HCT116 (cell line): ENCODE data around the gene B4GALNT3. TPM values are rescaled to one million over a fixed set of nuclear protein-coding genes. Genes with fewer than 3 reads are reported as not detected.

Experiments
- ATAC-seq: fragments of 200-7000 bp; cut with Tn5 transposase; 2 replicates; pipeline ENCODE4 v1.9.1; 2020; ENCODE audit warnings: mild to moderate bottlenecking, moderate library complexity
- BruUV-seq: library from RNA; stranded (reverse); fragments of 400-500 nt; replicated peaks from 2 replicates; lab custom pipeline; 2021; lab: Mats Ljungman, UMichigan
- CTCF ChIA-PET: fragments of 300-600 bp; sonication (Branson Sonifier 250); formaldehyde crosslinking; loops from one replicate; lab custom pipeline; 2021; ENCODE audit warnings: antibody characterized with exemption; lab: Charles Lee
- POLR2A ChIA-PET: fragments of 300-600, 350-600 bp; sonication (Branson Sonifier 250); formaldehyde crosslinking; loops from one replicate; lab custom pipeline; 2021; ENCODE audit warnings: antibody characterized with exemption; lab: Charles Lee
- RAD21 ChIA-PET, 2 experiments: fragments of 300-600 bp; sonication (Branson Sonifier 250); formaldehyde crosslinking; loops; one replicate each; lab custom pipeline; 2023; ENCODE audit warnings: low total read pairs in 2 of 2; ENCODE audit not compliant: uncharacterized antibody in 2 of 2, unreplicated experiment in 2 of 2, low non-redundant PET in 1 of 2; lab: Charles Lee
- DNase-seq: peaks from one replicate; pipeline ENCODE4 v3.0.0-alpha.2; 2010; ENCODE audit warnings: low read depth, low spot score
- H2AFZ ChIP-seq: fragments of 200-600 bp; shearing (Covaris generic), sonication (generic); 2 replicates; pipeline ENCODE4 v1.6.1; 2017; ENCODE audit warnings: low read depth, mixed run types, mixed read lengths, antibody characterized with exemption, low read length; ENCODE audit not compliant: poor library complexity, severe bottlenecking
- H3K27ac ChIP-seq: 2 replicates; pipeline ENCODE4 v1.5.1; 2012; ENCODE audit warnings: low read depth, low read length
- H3K27me3 ChIP-seq: fragments of 200-600 bp; sonication (generic); 2 replicates; pipeline ENCODE4 v1.6.1; 2016; ENCODE audit warnings: mixed run types, low read length, mixed read lengths; ENCODE audit not compliant: insufficient read depth
- H3K36me3 ChIP-seq, 2 experiments: fragments of 200-500 bp in 1 of 2; fragments of 200-600 bp in 1 of 2; sonication (Bioruptor generic) in 1 of 2; sonication (generic) in 1 of 2; 2 replicates each; pipeline versions ENCODE4 v1.5.1 to v1.6.1; 2014 to 2016; ENCODE audit warnings: low read length in 2 of 2, inconsistent platforms in 1 of 2, mixed read lengths in 1 of 2, mixed run types in 1 of 2; ENCODE audit not compliant: insufficient read depth in 2 of 2, control insufficient read depth in 1 of 2
- H3K4me1 ChIP-seq, 2 experiments: fragments of 200-600 bp in 1 of 2; sonication (generic) in 1 of 2; 2 replicates each; pipeline versions ENCODE4 v1.5.1 to v1.6.1; 2012 to 2017; ENCODE audit warnings: low read length in 2 of 2, inconsistent platforms in 1 of 2, mild to moderate bottlenecking in 1 of 2, mixed read lengths in 1 of 2, mixed run types in 1 of 2, moderate library complexity in 1 of 2; ENCODE audit not compliant: insufficient read depth in 2 of 2, control insufficient read depth in 1 of 2
- H3K4me2 ChIP-seq: fragments of 200-600 bp; sonication (generic); 2 replicates; pipeline ENCODE4 v1.6.1; 2017; ENCODE audit warnings: mixed run types, low read length, mixed read lengths
- H3K4me3 ChIP-seq, 2 experiments: fragments of 200-600 bp in 1 of 2; sonication (generic) in 1 of 2; replicated peaks in 1 of 2; 2 replicates each; pipeline ENCODE4 v1.5.1; 2011 to 2016; ENCODE audit warnings: low read length in 2 of 2, control low read depth in 1 of 2, low read depth in 1 of 2, mild to moderate bottlenecking in 1 of 2, mixed read lengths in 1 of 2, mixed run types in 1 of 2
- H3K79me2 ChIP-seq: fragments of 200-600 bp; sonication (generic); 2 replicates; pipeline ENCODE4 v1.6.1; 2017; ENCODE audit warnings: mild to moderate bottlenecking, mixed run types, low read length, moderate library complexity, mixed read lengths; ENCODE audit not compliant: insufficient read depth
- H3K9ac ChIP-seq: fragments of 200-600 bp; sonication (generic); 2 replicates; pipeline ENCODE4 v1.6.1; 2016; ENCODE audit warnings: low read length, mixed read lengths
- H3K9me2 ChIP-seq: fragments of 200-600 bp; sonication (generic), shearing (Covaris generic); 2 replicates; pipeline ENCODE4 v1.6.1; 2017; ENCODE audit warnings: mixed run types, mild to moderate bottlenecking, moderate library complexity; ENCODE audit not compliant: insufficient read depth
- H3K9me3 ChIP-seq, 2 experiments: fragments of 200-500 bp in 1 of 2; fragments of 200-600 bp in 1 of 2; sonication (Bioruptor generic) in 1 of 2; sonication (generic) in 1 of 2; 2 replicates each; pipeline ENCODE4 v1.6.1; 2014 to 2017; ENCODE audit warnings: low read length in 2 of 2, mixed read lengths in 2 of 2, inconsistent platforms in 1 of 2, low read depth in 1 of 2, mild to moderate bottlenecking in 1 of 2, mixed run types in 1 of 2, moderate library complexity in 1 of 2; ENCODE audit not compliant: control insufficient read depth in 1 of 2, insufficient read depth in 1 of 2
- H4K20me1 ChIP-seq: fragments of 200-600 bp; sonication (generic), shearing (Covaris generic); 2 replicates; pipeline ENCODE4 v1.6.1; 2017; ENCODE audit warnings: mixed run types, mild to moderate bottlenecking, moderate library complexity; ENCODE audit not compliant: insufficient read depth
- CBX3 ChIP-seq: IDR thresholded peaks from 2 replicates; pipeline ENCODE4 v1.6.1; 2012; ENCODE audit warnings: low read depth
- CEBPB ChIP-seq: IDR thresholded peaks from 2 replicates; pipeline ENCODE4 v1.6.1; 2012; ENCODE audit warnings: low read depth
- EGR1 ChIP-seq: IDR thresholded peaks from 2 replicates; pipeline ENCODE4 v1.6.1; 2012; ENCODE audit warnings: low read depth
- ELF1 ChIP-seq: IDR thresholded peaks from 2 replicates; pipeline ENCODE4 v1.6.1; 2012; ENCODE audit warnings: low read depth, borderline replicate concordance
- EZH2phosphoT487 ChIP-seq: fragments of 200-600 bp; IDR thresholded peaks from 2 replicates; pipeline ENCODE4 v1.6.1; 2018; ENCODE audit warnings: antibody characterized with exemption, borderline replicate concordance
- FOSL1 ChIP-seq: IDR thresholded peaks from 2 replicates; pipeline ENCODE4 v1.6.1; 2012; ENCODE audit warnings: low read depth
- JUND ChIP-seq: IDR thresholded peaks from 2 replicates; pipeline ENCODE4 v1.6.1; 2012
- POLR2AphosphoS5 ChIP-seq: IDR thresholded peaks from 2 replicates; pipeline ENCODE4 v1.6.1; 2011; ENCODE audit warnings: mild to moderate bottlenecking, low read depth, low read length, moderate library complexity
- RAD21 ChIP-seq: IDR thresholded peaks from 2 replicates; pipeline ENCODE4 v1.6.1; 2012; ENCODE audit warnings: low read depth, mild to moderate bottlenecking
- SIN3A ChIP-seq: IDR thresholded peaks from 2 replicates; pipeline ENCODE4 v1.6.1; 2012; ENCODE audit warnings: low read depth
- SP1 ChIP-seq: IDR thresholded peaks from 2 replicates; pipeline ENCODE4 v1.6.1; 2012; ENCODE audit warnings: low read depth
- SRF ChIP-seq: IDR thresholded peaks from 2 replicates; pipeline ENCODE4 v1.6.1; 2012; ENCODE audit warnings: low read depth
- TCF7L2 ChIP-seq: IDR thresholded peaks from 2 replicates; pipeline ENCODE4 v1.7.0; 2011; ENCODE audit warnings: borderline replicate concordance, inconsistent platforms; ENCODE audit not compliant: insufficient read depth, insufficient read length; ENCODE audit errors: extremely low read depth
- ZFX ChIP-seq: fragments of 450-650 bp; IDR thresholded peaks from 2 replicates; pipeline ENCODE4 v1.6.1; 2017
- ZNF274 ChIP-seq: fragments of 200-500 bp; sonication (Bioruptor generic); IDR thresholded peaks from 2 replicates; pipeline ENCODE4 v1.6.1; 2014; ENCODE audit warnings: mild to moderate bottlenecking, low read depth, low read length, inconsistent platforms
- intact Hi-C: fragments of 100-400 bp; cut with micrococcal nuclease; formaldehyde crosslinking; loops from 2 replicates; pipeline ENCODE4 v1.10.0; 2022
- total RNA-seq: library from RNA; stranded (reverse); gene quantifications from one replicate; pipeline ENCODE4 v1.2.1, GENCODE V29; 2021; ENCODE audit not compliant: unreplicated experiment
- TF ChIP-seq, protein P1 (sequence below): IDR thresholded peaks from 2 replicates; pipeline ENCODE4 v1.6.1; 2012
- TF ChIP-seq, protein P2 (sequence below): IDR thresholded peaks from 2 replicates; pipeline ENCODE4 v1.6.1; 2012
- TF ChIP-seq, protein P3 (sequence below), 3 experiments: fragments of 200-600 bp in 1 of 3; sonication (generic) in 1 of 3; IDR thresholded peaks in 2 of 3; conservative IDR thresholded peaks in 1 of 3; 2 replicates each; pipeline ENCODE4 v1.5.1; 2012 to 2017; ENCODE audit warnings: low read depth in 2 of 3, low read length in 2 of 3, antibody characterized with exemption in 1 of 3, borderline replicate concordance in 1 of 3, control low read depth in 1 of 3, mild to moderate bottlenecking in 1 of 3, mixed read lengths in 1 of 3, mixed run types in 1 of 3, moderate library complexity in 1 of 3; ENCODE audit not compliant: insufficient read depth in 1 of 3
- TF ChIP-seq, protein P4 (sequence below): IDR thresholded peaks from 2 replicates; pipeline ENCODE4 v1.6.1; 2011; ENCODE audit warnings: mild to moderate bottlenecking, low read length, moderate library complexity; ENCODE audit not compliant: insufficient replicate concordance; ENCODE audit errors: extremely low read depth

B4GALNT3 gene
- total RNA-seq, 1 experiment from 2014 or later = 18.2 TPM

DNA sequence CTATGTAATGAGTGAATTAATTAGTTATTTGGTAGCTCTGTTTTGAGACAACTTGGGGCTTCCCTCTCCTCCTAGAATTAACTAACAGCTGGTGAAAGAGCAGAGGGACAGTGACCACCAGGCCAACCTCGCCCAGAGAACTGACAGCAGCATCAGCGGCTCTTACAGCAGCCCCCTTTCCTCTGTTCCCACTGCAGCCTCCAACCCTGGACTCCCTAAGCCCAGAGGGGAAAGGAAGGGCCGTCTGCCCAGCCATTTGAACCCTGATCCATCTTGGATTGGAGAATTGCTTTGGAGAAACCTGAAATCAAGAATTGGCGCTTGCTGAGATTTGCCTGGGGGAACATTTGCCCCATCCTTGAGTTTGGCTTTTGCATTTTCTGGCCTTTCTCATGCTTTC is 45.5 kb downstream of the B4GALNT3 start:
- no peaks in the 10 kb centered on the region for H3K79me2 ChIP-seq
- TF ChIP-seq ZFX = no peak
- no peak overlapping the region for H3K4me3 ChIP-seq
- DNase-seq (no peak), ATAC-seq (no peak)
- no peaks in the 10 kb centered on the region for H3K9me3 ChIP-seq
- ChIA-PET RAD21 (no interaction called here), POLR2A (interaction anchor here (0.7 kb wide), 1 partner anchor 72 kb away, joined by 3 read pairs; no protein-coding TSS in a partner anchor), CTCF (no interaction called here)
- no TSS peak for BruUV-seq
- no peaks in the 10 kb centered on the region for H3K36me3 ChIP-seq
- no peak overlapping the region for H2AFZ ChIP-seq
- H3K4me2 ChIP-seq = no peak overlapping the region
- no peaks in the 10 kb centered on the region for H3K9me2 ChIP-seq
- intact Hi-C loops = no loop called here
- no peak overlapping the region for H3K27ac ChIP-seq
- H3K27me3 ChIP-seq = no peaks in the 10 kb centered on the region
- H4K20me1 ChIP-seq = no peaks in the 10 kb centered on the region
- H3K4me1 ChIP-seq = peaks cover 26 to 39% of the 10 kb centered on the region in 2 experiments
- H3K9ac ChIP-seq = no peak overlapping the region

DNA sequence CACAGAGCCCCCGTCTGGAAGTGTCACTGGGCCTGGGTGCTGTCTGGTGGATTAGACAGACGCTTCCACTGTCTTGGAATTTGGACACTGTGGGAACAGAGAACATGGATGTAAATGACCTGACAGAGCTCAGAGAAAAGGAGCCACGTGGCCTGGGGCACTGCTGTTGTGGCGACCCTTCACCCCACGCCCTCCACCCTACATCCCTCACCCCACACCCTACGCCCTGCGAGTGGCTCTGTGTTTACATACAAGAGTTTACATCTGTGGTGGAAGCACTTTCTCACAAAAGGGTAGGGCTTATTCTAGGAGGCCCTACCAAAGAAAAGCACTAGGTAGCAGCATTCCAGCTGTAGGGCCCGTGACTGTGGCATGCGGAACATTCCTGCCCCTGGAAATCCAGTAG is 47.7 kb downstream of the B4GALNT3 start:
- ChIA-PET POLR2A (no interaction called here), CTCF (no interaction called here), RAD21 (no interaction called here)
- H3K9me3 ChIP-seq = no peaks in the 10 kb centered on the region
- DNase-seq (no peak), ATAC-seq (no peak)
- no peaks in the 10 kb centered on the region for H3K36me3 ChIP-seq
- intact Hi-C loops = no loop called here
- no peak overlapping the region for H3K4me3 ChIP-seq
- H3K27me3 ChIP-seq = no peaks in the 10 kb centered on the region
- no peaks in the 10 kb centered on the region for H4K20me1 ChIP-seq
- H3K79me2 ChIP-seq = no peaks in the 10 kb centered on the region
- H3K4me1 ChIP-seq = peaks cover 32 to 43% of the 10 kb centered on the region in 2 experiments
- H2AFZ ChIP-seq = no peak overlapping the region
- TF ChIP-seq RAD21 (no peak), EGR1 (no peak), SRF (no peak), ZFX (no peak), CBX3 (no peak), JUND (no peak), SIN3A (no peak), EZH2phosphoT487 (no peak), ZNF274 (no peak), SP1 (no peak), FOSL1 (no peak), CEBPB (no peak), ELF1 (no peak), TCF7L2 (no peak), POLR2AphosphoS5 (no peak)
- TF ChIP-seq, protein P1, sequence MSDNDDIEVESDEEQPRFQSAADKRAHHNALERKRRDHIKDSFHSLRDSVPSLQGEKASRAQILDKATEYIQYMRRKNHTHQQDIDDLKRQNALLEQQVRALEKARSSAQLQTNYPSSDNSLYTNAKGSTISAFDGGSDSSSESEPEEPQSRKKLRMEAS = no peak
- TF ChIP-seq, protein P2, sequence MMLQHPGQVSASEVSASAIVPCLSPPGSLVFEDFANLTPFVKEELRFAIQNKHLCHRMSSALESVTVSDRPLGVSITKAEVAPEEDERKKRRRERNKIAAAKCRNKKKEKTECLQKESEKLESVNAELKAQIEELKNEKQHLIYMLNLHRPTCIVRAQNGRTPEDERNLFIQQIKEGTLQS = no peak
- TF ChIP-seq, protein P3, sequence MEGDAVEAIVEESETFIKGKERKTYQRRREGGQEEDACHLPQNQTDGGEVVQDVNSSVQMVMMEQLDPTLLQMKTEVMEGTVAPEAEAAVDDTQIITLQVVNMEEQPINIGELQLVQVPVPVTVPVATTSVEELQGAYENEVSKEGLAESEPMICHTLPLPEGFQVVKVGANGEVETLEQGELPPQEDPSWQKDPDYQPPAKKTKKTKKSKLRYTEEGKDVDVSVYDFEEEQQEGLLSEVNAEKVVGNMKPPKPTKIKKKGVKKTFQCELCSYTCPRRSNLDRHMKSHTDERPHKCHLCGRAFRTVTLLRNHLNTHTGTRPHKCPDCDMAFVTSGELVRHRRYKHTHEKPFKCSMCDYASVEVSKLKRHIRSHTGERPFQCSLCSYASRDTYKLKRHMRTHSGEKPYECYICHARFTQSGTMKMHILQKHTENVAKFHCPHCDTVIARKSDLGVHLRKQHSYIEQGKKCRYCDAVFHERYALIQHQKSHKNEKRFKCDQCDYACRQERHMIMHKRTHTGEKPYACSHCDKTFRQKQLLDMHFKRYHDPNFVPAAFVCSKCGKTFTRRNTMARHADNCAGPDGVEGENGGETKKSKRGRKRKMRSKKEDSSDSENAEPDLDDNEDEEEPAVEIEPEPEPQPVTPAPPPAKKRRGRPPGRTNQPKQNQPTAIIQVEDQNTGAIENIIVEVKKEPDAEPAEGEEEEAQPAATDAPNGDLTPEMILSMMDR (IDR thresholded peaks at IDR 0.05 in 2 of 3, conservative IDR thresholded peaks at IDR 0.05 in 1 of 3; ENCODE audit: borderline replicate concordance in 1 of 3, insufficient read depth in 1 of 3, low read depth in 2 of 3, low read length in 2 of 3) = no peak
- TF ChIP-seq, protein P4, sequence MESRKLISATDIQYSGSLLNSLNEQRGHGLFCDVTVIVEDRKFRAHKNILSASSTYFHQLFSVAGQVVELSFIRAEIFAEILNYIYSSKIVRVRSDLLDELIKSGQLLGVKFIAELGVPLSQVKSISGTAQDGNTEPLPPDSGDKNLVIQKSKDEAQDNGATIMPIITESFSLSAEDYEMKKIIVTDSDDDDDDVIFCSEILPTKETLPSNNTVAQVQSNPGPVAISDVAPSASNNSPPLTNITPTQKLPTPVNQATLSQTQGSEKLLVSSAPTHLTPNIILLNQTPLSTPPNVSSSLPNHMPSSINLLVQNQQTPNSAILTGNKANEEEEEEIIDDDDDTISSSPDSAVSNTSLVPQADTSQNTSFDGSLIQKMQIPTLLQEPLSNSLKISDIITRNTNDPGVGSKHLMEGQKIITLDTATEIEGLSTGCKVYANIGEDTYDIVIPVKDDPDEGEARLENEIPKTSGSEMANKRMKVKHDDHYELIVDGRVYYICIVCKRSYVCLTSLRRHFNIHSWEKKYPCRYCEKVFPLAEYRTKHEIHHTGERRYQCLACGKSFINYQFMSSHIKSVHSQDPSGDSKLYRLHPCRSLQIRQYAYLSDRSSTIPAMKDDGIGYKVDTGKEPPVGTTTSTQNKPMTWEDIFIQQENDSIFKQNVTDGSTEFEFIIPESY = no peak
- no peak overlapping the region for H3K27ac ChIP-seq
- BruUV-seq = no TSS peak
- H3K4me2 ChIP-seq = no peak overlapping the region
- H3K9me2 ChIP-seq = no peaks in the 10 kb centered on the region
- no peak overlapping the region for H3K9ac ChIP-seq
